Raji (cell line): ENCODE measurements around the gene FBRSL1.

Source experiments
- POLR2A ChIP-seq: IDR thresholded peaks from 2 replicates; pipeline ENCODE4 v1.6.1; 2011; ENCODE audit warnings: low read depth, low read length, control low read depth; ENCODE audit not compliant: insufficient read depth

The FBRSL1 gene

GRCh38 chr12:132507656-132508490 lies 17.9 kb downstream of the FBRSL1 start:
- no peak for TF ChIP-seq POLR2A

- no peak for TF ChIP-seq POLR2A
These were observed 18.5 kb downstream of the FBRSL1 start for GRCh38 chr12:132508491-132508740.

GRCh38 chr12:132508860-132509732 lies 19.1 kb downstream of the FBRSL1 start:
- no peak for TF ChIP-seq POLR2A

- TF ChIP-seq POLR2A = no peak
These were observed 20.3 kb downstream of the FBRSL1 start for GRCh38 chr12:132510111-132510724.

- no peak for TF ChIP-seq POLR2A
These were observed 21.0 kb downstream of the FBRSL1 start for GRCh38 chr12:132510746-132511477.

- TF ChIP-seq POLR2A = no peak
These were observed 21.7 kb downstream of the FBRSL1 start for GRCh38 chr12:132511516-132512196.

- TF ChIP-seq POLR2A = no peak
These were observed 22.5 kb downstream of the FBRSL1 start for GRCh38 chr12:132512197-132513069.

GRCh38 chr12:132513070-132513398 lies 23.1 kb downstream of the FBRSL1 start:
- no peak for TF ChIP-seq POLR2A

- TF ChIP-seq POLR2A = no peak
These were observed 23.6 kb downstream of the FBRSL1 start for GRCh38 chr12:132513458-132514135.

- TF ChIP-seq POLR2A = no peak
These were observed 24.4 kb downstream of the FBRSL1 start for GRCh38 chr12:132514216-132514820.

- no peak for TF ChIP-seq POLR2A
These were observed 24.9 kb downstream of the FBRSL1 start for GRCh38 chr12:132514838-132515237.

- TF ChIP-seq POLR2A = no peak
These were observed 26.4 kb downstream of the FBRSL1 start for GRCh38 chr12:132516095-132517012.
